WTC11 (cell line): ENCODE data around the gene RBM4. TPM values are rescaled to one million over a fixed set of nuclear protein-coding genes. Genes with fewer than 3 reads are reported as not detected.

Experiments used
- ATAC-seq: fragments of 200-7000 bp; cut with Tn5 transposase; 2 replicates; pipeline ENCODE4 v1.10.0; 2021; ENCODE audit warnings: mild to moderate bottlenecking, moderate library complexity
- CTCF ChIA-PET: fragments of 300-600 bp; sonication (Branson Sonifier 250); formaldehyde crosslinking; loops from one replicate; lab custom pipeline; 2021; ENCODE audit warnings: antibody characterized with exemption; lab: Charles Lee
- POLR2A ChIA-PET: fragments of 350-600 bp; sonication (Branson Sonifier 250); formaldehyde crosslinking; loops from one replicate; lab custom pipeline; 2021; ENCODE audit warnings: antibody characterized with exemption; lab: Charles Lee
- DNase-seq: peaks from one replicate; pipeline ENCODE4 v3.0.0; 2021; ENCODE audit warnings: low spot score
- H3K27ac Mint-ChIP-seq: 2 replicates; pipeline ENCODE4 v1.8.0; 2021; ENCODE audit warnings: mixed read lengths
- H3K27me3 Mint-ChIP-seq: 2 replicates; pipeline ENCODE4 v1.8.0; 2021; ENCODE audit warnings: low read depth, mild to moderate bottlenecking, moderate library complexity, mixed read lengths
- H3K36me3 Mint-ChIP-seq: 2 replicates; pipeline ENCODE4 v1.8.0; 2021; ENCODE audit warnings: mixed read lengths
- H3K4me1 Mint-ChIP-seq: 2 replicates; pipeline ENCODE4 v1.8.0; 2022; ENCODE audit warnings: mixed read lengths
- H3K4me3 Mint-ChIP-seq: 2 replicates; pipeline ENCODE4 v1.8.0; 2021; ENCODE audit warnings: mild to moderate bottlenecking, moderate library complexity, mixed read lengths
- H3K9me3 Mint-ChIP-seq: 2 replicates; pipeline ENCODE4 v1.8.0; 2021; ENCODE audit warnings: mixed read lengths
- CBFB ChIP-seq: sonication (generic); formaldehyde crosslinking; IDR thresholded peaks from 2 replicates; pipeline ENCODE4 v1.8.1; 2022; ENCODE audit warnings: mild to moderate bottlenecking, low read depth, missing genetic modification reagents
- CREM ChIP-seq: sonication (generic); formaldehyde crosslinking; IDR thresholded peaks from 2 replicates; pipeline ENCODE4 v1.8.1; 2022; ENCODE audit warnings: mild to moderate bottlenecking, missing genetic modification reagents, moderate library complexity
- FOXJ3 ChIP-seq: sonication (generic); formaldehyde crosslinking; IDR thresholded peaks from 2 replicates; pipeline ENCODE4 v1.9.0; 2021; ENCODE audit warnings: missing genetic modification reagents, mild to moderate bottlenecking, borderline replicate concordance
- FOXP4 ChIP-seq: sonication (generic); formaldehyde crosslinking; IDR thresholded peaks from 2 replicates; pipeline ENCODE4 v1.8.0; 2022; ENCODE audit warnings: mild to moderate bottlenecking, missing genetic modification reagents
- GABPB1 ChIP-seq: sonication (generic); formaldehyde crosslinking; IDR thresholded peaks from 2 replicates; pipeline ENCODE4 v1.8.1; 2023; ENCODE audit warnings: mild to moderate bottlenecking, missing genetic modification reagents
- GRHL2 ChIP-seq: fragments of 250-450 bp; sonication (Bioruptor Pico); IDR thresholded peaks from 2 replicates; pipeline ENCODE4 v1.8.0; 2022; ENCODE audit warnings: mild to moderate bottlenecking, moderate library complexity; ENCODE audit not compliant: insufficient replicate concordance, severe bottlenecking
- NR1H2 ChIP-seq: sonication (generic); formaldehyde crosslinking; IDR thresholded peaks from 2 replicates; pipeline ENCODE4 v1.9.0; 2021; ENCODE audit warnings: mild to moderate bottlenecking, moderate library complexity, missing genetic modification reagents
- ZBTB21 ChIP-seq: sonication (generic); formaldehyde crosslinking; IDR thresholded peaks from 2 replicates; pipeline ENCODE4 v1.8.1; 2023; ENCODE audit warnings: mild to moderate bottlenecking, missing genetic modification reagents, borderline replicate concordance
- ZNF138 ChIP-seq: sonication (generic); formaldehyde crosslinking; conservative IDR thresholded peaks from 2 replicates; pipeline ENCODE4 v1.8.1; 2022; ENCODE audit warnings: mild to moderate bottlenecking, moderate library complexity, missing genetic modification reagents
- ZNF416 ChIP-seq: fragments of 250-450 bp; sonication (Bioruptor Pico); IDR thresholded peaks from 2 replicates; pipeline ENCODE4 v1.9.0; 2021; ENCODE audit warnings: mild to moderate bottlenecking, inconsistent platforms
- ZNF423 ChIP-seq: fragments of 250-450 bp; sonication (Bioruptor Pico); IDR thresholded peaks from 2 replicates; pipeline ENCODE4 v2.1.2; 2022; ENCODE audit warnings: mild to moderate bottlenecking, moderate library complexity
- total RNA-seq: library from RNA; stranded (reverse); gene quantifications from 3 replicates; pipeline ENCODE4 v1.2.3, GENCODE V29; 2021
- TF ChIP-seq, protein P1 (sequence below): sonication (generic); formaldehyde crosslinking; IDR thresholded peaks from 2 replicates; pipeline ENCODE4 v1.8.1; 2022; ENCODE audit warnings: mild to moderate bottlenecking, missing genetic modification reagents, moderate library complexity, borderline replicate concordance
- TF ChIP-seq, protein P2 (sequence below): sonication (generic); formaldehyde crosslinking; IDR thresholded peaks from 2 replicates; pipeline ENCODE4 v1.8.0; 2023; ENCODE audit warnings: missing genetic modification reagents
- TF ChIP-seq, protein P3 (sequence below): sonication (generic); formaldehyde crosslinking; IDR thresholded peaks from 2 replicates; pipeline ENCODE4 v1.8.0; 2022; ENCODE audit warnings: mild to moderate bottlenecking, missing genetic modification reagents
- TF ChIP-seq, protein P4 (sequence below): sonication (generic); formaldehyde crosslinking; IDR thresholded peaks from 2 replicates; pipeline ENCODE4 v1.8.1; 2022; ENCODE audit warnings: low read depth, mild to moderate bottlenecking, moderate library complexity, missing genetic modification reagents, borderline replicate concordance
- TF ChIP-seq, protein P5 (sequence below): sonication (generic); formaldehyde crosslinking; IDR thresholded peaks from 2 replicates; pipeline ENCODE4 v1.8.0; 2023; ENCODE audit warnings: missing genetic modification reagents, mild to moderate bottlenecking, borderline replicate concordance

The RBM4 gene
- total RNA-seq, 1 experiment from 2014 or later, result 144 TPM

- DNase-seq, result no peak
- Mint-ChIP-seq H3K4me3 (no peak overlapping the region), H3K4me1 (peaks cover 12% of the 10 kb centered on the region), H3K9me3 (no peaks in the 10 kb centered on the region), H3K27me3 (no peaks in the 10 kb centered on the region), H3K36me3 (peaks cover 74% of the 10 kb centered on the region), H3K27ac (no peak overlapping the region)
- TF ChIP-seq CBFB (CRISPR knock-in tag), result no peak
- TF ChIP-seq, protein P1, sequence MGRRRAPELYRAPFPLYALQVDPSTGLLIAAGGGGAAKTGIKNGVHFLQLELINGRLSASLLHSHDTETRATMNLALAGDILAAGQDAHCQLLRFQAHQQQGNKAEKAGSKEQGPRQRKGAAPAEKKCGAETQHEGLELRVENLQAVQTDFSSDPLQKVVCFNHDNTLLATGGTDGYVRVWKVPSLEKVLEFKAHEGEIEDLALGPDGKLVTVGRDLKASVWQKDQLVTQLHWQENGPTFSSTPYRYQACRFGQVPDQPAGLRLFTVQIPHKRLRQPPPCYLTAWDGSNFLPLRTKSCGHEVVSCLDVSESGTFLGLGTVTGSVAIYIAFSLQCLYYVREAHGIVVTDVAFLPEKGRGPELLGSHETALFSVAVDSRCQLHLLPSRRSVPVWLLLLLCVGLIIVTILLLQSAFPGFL (CRISPR knock-in tag), result no peak
- ATAC-seq, result no peak
- ChIA-PET POLR2A (interaction anchor here (0.5 to 2.0 kb wide), 3 partner anchors 13 to 79 kb away, joined by 3 to 14 read pairs (median 3); partner anchors contain the start of genes ACTN3, RBM4, RBM4B and ZDHHC24), CTCF (interaction anchor here (0.9 to 1.2 kb wide), 2 partner anchors 12 to 53 kb away, joined by 3 read pairs; partner anchors contain the start of gene RBM4B)
These were observed 13.3 kb upstream of the RBM4 start for GRCh38 chr11:66625041-66625751.

- Mint-ChIP-seq H3K4me1 (peaks cover 7% of the 10 kb centered on the region), H3K27ac (no peak overlapping the region), H3K4me3 (no peak overlapping the region), H3K9me3 (no peaks in the 10 kb centered on the region), H3K36me3 (peaks cover 78% of the 10 kb centered on the region), H3K27me3 (no peaks in the 10 kb centered on the region)
- ChIA-PET POLR2A (no interaction called here), CTCF (interaction anchor here (1.2 kb wide), 1 partner anchor 52 kb away, joined by 3 read pairs; the partner anchor contains the start of gene RBM4B)
- ATAC-seq, result no peak
- TF ChIP-seq, protein P2, sequence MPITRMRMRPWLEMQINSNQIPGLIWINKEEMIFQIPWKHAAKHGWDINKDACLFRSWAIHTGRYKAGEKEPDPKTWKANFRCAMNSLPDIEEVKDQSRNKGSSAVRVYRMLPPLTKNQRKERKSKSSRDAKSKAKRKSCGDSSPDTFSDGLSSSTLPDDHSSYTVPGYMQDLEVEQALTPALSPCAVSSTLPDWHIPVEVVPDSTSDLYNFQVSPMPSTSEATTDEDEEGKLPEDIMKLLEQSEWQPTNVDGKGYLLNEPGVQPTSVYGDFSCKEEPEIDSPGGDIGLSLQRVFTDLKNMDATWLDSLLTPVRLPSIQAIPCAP (CRISPR knock-in tag), result no peak
- no peak for TF ChIP-seq CREM (CRISPR knock-in tag)
- TF ChIP-seq, protein P3, sequence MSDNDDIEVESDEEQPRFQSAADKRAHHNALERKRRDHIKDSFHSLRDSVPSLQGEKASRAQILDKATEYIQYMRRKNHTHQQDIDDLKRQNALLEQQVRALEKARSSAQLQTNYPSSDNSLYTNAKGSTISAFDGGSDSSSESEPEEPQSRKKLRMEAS, result no peak
- no peak for TF ChIP-seq ZNF423 (CRISPR knock-in tag)
- no peak for TF ChIP-seq FOXP4 (CRISPR knock-in tag)
- TF ChIP-seq GRHL2, result no peak
- no peak for TF ChIP-seq ZNF416 (CRISPR knock-in tag)
- no peak for TF ChIP-seq ZNF138 (CRISPR knock-in tag)
- TF ChIP-seq GABPB1 (CRISPR knock-in tag), result no peak
- TF ChIP-seq ZBTB21, result no peak
- TF ChIP-seq, protein P4, sequence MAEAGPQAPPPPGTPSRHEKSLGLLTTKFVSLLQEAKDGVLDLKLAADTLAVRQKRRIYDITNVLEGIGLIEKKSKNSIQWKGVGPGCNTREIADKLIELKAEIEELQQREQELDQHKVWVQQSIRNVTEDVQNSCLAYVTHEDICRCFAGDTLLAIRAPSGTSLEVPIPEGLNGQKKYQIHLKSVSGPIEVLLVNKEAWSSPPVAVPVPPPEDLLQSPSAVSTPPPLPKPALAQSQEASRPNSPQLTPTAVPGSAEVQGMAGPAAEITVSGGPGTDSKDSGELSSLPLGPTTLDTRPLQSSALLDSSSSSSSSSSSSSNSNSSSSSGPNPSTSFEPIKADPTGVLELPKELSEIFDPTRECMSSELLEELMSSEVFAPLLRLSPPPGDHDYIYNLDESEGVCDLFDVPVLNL, result no peak
- TF ChIP-seq, protein P5, sequence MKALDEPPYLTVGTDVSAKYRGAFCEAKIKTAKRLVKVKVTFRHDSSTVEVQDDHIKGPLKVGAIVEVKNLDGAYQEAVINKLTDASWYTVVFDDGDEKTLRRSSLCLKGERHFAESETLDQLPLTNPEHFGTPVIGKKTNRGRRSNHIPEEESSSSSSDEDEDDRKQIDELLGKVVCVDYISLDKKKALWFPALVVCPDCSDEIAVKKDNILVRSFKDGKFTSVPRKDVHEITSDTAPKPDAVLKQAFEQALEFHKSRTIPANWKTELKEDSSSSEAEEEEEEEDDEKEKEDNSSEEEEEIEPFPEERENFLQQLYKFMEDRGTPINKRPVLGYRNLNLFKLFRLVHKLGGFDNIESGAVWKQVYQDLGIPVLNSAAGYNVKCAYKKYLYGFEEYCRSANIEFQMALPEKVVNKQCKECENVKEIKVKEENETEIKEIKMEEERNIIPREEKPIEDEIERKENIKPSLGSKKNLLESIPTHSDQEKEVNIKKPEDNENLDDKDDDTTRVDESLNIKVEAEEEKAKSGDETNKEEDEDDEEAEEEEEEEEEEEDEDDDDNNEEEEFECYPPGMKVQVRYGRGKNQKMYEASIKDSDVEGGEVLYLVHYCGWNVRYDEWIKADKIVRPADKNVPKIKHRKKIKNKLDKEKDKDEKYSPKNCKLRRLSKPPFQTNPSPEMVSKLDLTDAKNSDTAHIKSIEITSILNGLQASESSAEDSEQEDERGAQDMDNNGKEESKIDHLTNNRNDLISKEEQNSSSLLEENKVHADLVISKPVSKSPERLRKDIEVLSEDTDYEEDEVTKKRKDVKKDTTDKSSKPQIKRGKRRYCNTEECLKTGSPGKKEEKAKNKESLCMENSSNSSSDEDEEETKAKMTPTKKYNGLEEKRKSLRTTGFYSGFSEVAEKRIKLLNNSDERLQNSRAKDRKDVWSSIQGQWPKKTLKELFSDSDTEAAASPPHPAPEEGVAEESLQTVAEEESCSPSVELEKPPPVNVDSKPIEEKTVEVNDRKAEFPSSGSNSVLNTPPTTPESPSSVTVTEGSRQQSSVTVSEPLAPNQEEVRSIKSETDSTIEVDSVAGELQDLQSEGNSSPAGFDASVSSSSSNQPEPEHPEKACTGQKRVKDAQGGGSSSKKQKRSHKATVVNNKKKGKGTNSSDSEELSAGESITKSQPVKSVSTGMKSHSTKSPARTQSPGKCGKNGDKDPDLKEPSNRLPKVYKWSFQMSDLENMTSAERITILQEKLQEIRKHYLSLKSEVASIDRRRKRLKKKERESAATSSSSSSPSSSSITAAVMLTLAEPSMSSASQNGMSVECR (CRISPR knock-in tag), result no peak
- no peak for TF ChIP-seq NR1H2
- TF ChIP-seq, protein P1 (CRISPR knock-in tag), result no peak
- no peak for TF ChIP-seq FOXJ3 (CRISPR knock-in tag)
- DNase-seq, result no peak
These were observed 12.8 kb upstream of the RBM4 start for GRCh38 chr11:66625752-66626149.
